ENCODE measurements around the gene BACE2. TPM values are rescaled to one million over a fixed set of nuclear protein-coding genes. Genes with fewer than 3 reads are reported as not detected.
"Not testable (repeated sequence)": the region's sequence is repeated elsewhere in the genome, so short reads cannot be mapped to it uniquely, and the experiment has no call there.

Gene BACE2
- total RNA-seq, 1 donor from 2014 or later: 20.8 TPM

GRCh38 chr21:41241341-41241740 is 73.4 kb downstream of the BACE2 start:
- ATAC-seq: peak in 1 of 2 donors; percentile 15
- Histone ChIP-seq H3K9me3 (no peaks in the 10 kb centered on the region), H3K4me1 (no peaks in the 10 kb centered on the region), H3K27me3 (ENCODE audit: low read depth) (no peaks in the 10 kb centered on the region), H3K27ac (no peak overlapping the region), H3K4me3 (no peak overlapping the region), H3K36me3 (peaks cover 17% of the 10 kb centered on the region)
- no peak for DNase-seq
- no peak for TF ChIP-seq CTCF (IDR thresholded peaks at IDR 0.05)
- intact Hi-C loops (cut with DNase I): no loop called here

DNA sequence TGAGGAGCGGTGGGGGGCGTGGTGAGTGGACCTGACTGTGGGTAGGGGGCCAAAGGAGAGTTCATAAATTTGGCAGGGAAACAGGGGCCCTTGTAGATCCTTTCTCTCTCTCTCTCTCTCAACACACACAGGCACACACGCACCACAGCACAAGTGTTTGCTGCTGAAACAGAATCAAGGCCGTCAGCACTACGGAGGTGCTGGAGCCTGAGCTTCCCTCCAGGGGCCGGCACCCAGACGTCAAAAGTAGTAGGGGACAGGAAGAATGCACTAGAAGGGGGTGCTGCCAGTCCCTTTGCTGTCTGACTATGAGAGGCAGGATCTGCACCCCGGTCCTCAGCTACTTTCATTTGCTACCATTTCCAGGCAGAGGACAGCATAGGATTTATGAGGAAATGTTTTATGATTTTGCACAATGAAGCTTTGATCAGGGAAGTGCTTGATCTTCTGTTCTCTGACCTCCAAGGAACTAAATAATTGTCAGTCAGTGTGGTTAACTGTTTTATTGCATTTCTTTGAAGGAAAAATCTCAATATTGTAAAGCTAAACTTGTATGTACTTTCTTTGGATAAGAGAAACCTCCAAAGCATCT is 74.4 kb downstream of the BACE2 start:
- Histone ChIP-seq H3K4me3 (no peak overlapping the region), H3K36me3 (peaks cover 16% of the 10 kb centered on the region), H3K4me1 (no peaks in the 10 kb centered on the region), H3K9me3 (no peaks in the 10 kb centered on the region), H3K27me3 (ENCODE audit: low read depth) (no peaks in the 10 kb centered on the region), H3K27ac (no peak overlapping the region)
- TF ChIP-seq CTCF (IDR thresholded peaks at IDR 0.05): no peak
- intact Hi-C loops (cut with DNase I): no loop called here
- no peak for DNase-seq
- ATAC-seq: no peak

- DNase-seq (no peak), ATAC-seq (no peak)
- Histone ChIP-seq H3K4me1 (no peaks in the 10 kb centered on the region), H3K4me3 (no peak overlapping the region), H3K27ac (no peak overlapping the region), H3K9me3 (no peaks in the 10 kb centered on the region), H3K36me3 (peaks cover 8% of the 10 kb centered on the region), H3K27me3 (ENCODE audit: low read depth) (no peaks in the 10 kb centered on the region)
- no peak for TF ChIP-seq CTCF (IDR thresholded peaks at IDR 0.05)
- intact Hi-C loops (cut with DNase I): no loop called here
Measured at GRCh38 chr21:41243107-41243506, 75.1 kb downstream of the BACE2 start.

GRCh38 chr21:41244266-41244880 is 76.4 kb downstream of the BACE2 start:
- H3K36me3 ChIP-seq; H3K4me1 ChIP-seq; H3K9me3 ChIP-seq; ATAC-seq; H3K4me3 ChIP-seq; H3K27me3 ChIP-seq (ENCODE audit: low read depth); intact Hi-C loops (cut with DNase I); H3K27ac ChIP-seq; DNase-seq: not testable (repeated sequence)

- Histone ChIP-seq H3K27me3 (ENCODE audit: low read depth) (no peaks in the 10 kb centered on the region), H3K9me3 (no peaks in the 10 kb centered on the region), H3K36me3 (peaks cover 5% of the 10 kb centered on the region), H3K4me3 (no peak overlapping the region), H3K4me1 (no peaks in the 10 kb centered on the region), H3K27ac (no peak overlapping the region)
- intact Hi-C loops (cut with DNase I): no loop called here
- ATAC-seq (no peak), DNase-seq (no peak)
- no peak for TF ChIP-seq CTCF (IDR thresholded peaks at IDR 0.05)
Measured at GRCh38 chr21:41245509-41246135, 77.7 kb downstream of the BACE2 start.

DNA sequence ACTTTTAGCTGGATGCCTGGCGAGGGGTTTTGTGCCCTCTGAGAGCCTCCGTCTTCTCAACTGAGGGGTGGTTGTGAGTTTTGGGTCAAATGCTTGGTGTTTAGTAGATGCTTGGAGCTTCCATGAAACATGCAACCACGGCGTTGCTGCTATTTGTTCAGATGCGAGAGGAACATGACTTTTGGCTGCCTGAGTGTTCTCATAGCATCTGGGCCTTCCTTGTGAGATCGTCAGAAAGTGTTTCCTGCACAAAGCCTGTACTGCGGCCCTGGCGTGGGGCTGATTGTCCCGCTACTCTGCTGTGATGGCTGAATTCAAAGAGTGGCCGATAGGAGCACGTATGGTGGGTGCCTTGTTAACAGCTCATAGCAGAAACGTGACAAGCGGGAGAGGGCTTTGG is 78.8 kb downstream of the BACE2 start:
- Histone ChIP-seq H3K27me3 (ENCODE audit: low read depth) (no peaks in the 10 kb centered on the region), H3K4me1 (no peaks in the 10 kb centered on the region), H3K36me3 (peaks cover 10% of the 10 kb centered on the region), H3K27ac (no peak overlapping the region), H3K9me3 (no peaks in the 10 kb centered on the region), H3K4me3 (no peak overlapping the region)
- ATAC-seq: no peak
- no peak for TF ChIP-seq CTCF (IDR thresholded peaks at IDR 0.05)
- intact Hi-C loops (cut with DNase I): no loop called here
- no peak for DNase-seq
